ENCODE results near the gene CYP4F12.

The CYP4F12 gene

DNA sequence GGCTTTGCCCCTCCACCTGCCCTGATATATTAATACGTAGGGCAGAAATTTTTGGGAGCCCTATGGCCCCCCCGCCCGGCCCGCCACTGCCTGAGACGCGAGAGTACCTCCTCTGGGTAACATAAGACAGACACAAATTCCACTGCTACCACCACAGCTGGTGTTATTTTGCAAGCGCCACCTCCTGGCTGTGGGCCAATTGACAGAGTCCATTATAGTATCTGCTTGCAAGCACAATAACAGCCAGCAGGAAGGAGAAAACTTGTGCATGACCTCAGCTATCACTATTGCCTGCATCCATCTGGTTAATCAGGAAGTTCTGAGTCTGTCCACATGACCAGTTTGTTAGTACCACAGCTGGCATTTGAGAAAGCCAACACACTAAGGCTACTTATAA lies 29.6 kb downstream of the CYP4F12 start:
- DNase-seq, result peak in 7 of 56 donors; percentile 1 to 28 (median 5)

DNA sequence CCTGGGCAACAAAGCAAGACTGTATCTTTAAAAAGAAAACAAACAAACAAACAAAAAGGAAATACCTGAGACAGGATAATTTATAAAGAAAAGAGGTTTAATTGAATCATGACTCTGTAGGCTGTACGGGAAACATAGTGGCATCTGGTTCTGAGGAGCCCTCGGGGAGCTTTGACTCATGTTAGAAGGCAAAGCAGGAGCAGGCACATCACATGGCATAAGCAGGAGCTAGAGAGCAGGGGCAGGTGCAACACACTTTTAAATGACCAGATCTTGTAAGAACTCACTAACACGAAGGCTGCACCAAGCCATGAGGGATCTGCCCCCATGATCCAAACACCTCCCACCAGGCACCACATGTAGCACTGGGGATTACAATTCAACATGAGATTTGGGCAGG lies 41.8 kb downstream of the CYP4F12 start:
- no peak for DNase-seq

DNA sequence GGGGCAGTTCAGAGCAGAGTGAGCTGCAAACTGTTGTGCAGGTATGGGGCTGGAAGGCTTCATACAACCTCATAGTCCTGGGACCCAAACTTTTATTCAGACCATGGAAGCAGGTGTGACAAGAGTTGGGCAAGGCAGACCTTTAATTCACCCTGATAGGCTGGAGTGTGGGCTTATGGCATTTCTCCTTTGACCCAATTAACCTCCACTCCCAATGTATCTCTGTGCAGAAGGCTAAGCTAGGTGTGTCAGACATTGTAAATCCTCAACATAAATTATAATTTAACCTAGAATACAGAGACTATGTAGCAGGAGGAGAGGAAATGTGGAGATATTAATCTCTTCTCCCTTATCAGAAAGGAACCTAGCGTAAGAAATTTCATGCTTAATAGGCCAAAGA lies 42.8 kb downstream of the CYP4F12 start:
- DNase-seq, result no peak

DNA sequence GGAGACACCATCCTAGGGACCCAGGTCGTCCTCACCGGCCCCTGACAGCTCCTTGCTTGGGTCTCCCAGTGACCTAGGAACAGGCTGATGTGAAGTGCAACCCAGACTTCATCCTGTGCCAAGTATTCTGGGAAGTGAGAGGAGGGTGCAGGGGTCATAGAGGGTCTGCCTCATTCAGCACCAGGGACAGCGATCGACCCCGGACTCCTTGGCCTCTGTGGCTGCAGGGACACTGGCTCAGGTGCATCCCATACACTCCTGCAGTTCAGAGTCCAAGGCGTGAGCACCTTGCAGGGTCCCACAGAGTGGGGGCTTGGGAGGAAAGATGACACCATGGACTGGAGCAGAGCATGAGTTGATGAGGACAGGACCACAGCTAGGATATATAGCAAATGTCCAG lies 44.9 kb downstream of the CYP4F12 start:
- no peak for DNase-seq

DNA sequence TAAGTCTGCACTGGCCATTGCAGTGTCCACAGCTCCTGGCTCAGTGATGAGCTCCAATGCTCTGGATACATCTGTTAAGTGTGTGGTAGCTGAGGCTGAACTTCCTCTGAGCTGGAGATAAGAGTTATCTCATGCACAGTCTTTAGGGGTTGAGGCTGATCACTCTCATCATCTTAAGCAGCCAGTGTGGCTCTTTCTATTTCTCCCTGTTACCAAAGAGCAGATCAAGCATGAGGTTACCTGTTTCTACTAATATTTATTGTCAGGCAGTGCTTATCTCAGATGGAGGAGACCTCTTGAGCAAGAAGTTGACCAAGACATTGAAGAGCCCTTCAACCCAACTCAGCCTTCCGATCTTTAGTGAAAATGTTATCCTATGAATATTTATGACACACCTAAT lies 48.4 kb downstream of the CYP4F12 start:
- no peak for DNase-seq

DNA sequence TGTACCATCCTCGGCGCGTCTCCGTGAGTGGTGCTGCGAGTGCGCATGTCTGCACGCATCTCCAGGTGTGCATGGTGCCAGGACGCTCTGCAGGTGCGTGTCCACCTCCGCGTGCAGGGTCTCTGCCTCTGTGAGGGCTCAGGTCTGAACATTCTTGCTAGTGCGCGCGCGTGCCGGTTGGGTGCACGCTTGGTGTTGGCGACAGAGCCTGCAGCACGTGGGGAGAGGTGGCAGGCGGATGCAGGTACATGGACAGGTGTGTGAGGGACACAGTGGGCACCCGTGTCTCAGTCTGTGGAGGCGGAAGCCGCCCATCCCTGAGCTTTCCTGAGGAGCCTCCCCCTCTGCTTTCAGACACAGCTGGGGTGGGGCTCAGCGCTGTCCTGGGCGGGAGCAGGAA lies 50.1 kb downstream of the CYP4F12 start:
- no peak for DNase-seq

DNA sequence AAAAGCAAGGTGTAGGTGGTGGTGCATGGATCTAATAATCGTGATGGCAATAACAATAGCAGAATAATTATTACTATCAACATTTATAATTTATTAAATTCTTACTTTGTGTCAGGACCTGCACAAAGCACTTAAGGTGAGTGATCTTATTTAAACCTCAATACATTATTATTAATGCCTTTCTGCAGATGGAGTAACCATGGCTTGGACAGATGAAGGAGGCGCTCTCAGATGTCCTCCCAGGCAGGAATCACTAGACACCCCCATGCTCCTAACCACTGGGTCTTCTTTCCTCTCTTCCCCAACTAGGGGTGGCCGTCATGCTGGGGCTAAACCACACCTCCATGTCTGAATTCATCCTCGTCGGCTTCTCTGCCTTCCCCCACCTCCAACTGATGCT lies 54.8 kb downstream of the CYP4F12 start, which contains the start of gene OR10H2:
TSS of gene OR10H2 (plus strand) at position 301 of the 400 bp plus-strand sequence. CDS start at position 321, 20 bp downstream.
- DNase-seq, result no peak

DNA sequence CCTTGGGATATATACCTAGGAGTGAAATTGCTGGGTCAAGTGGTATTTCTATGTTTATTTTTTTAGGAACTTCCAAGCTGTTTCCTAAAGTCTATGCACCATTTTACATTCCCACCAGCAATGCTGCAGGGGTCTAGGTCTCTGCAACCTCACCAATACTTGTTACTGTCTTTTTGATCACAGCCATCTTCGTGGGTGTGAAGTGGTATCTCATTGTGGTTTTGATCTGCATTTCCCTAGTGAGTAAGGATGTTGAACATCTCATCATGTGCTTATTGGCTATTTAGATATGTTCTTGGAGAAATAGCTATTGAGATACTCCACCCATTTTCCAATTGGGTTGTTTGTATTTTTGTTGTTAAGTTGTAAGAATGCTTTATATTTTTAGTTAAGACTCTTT lies 57.7 kb downstream of the CYP4F12 start:
- no peak for DNase-seq

DNA sequence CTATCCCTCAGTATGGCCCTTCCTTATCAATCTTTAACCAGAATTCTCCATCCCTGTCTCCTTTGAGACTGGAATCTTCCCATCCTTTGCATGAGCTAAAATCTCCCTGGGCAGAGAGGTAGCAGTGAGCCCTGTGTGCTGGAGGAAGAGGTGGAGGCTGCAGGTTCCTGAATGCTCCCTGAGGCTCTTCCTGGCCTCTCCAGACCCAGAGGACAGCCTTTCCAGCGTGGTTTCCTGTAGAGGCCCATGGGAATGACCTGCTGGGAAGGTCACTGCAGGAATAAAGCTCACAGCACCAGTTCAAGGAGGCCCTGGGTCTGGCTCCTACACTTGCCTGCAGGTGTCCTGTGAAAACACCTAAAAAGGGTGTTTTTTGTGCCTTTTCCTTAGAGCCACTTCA lies 59.5 kb downstream of the CYP4F12 start:
- no peak for DNase-seq

DNA sequence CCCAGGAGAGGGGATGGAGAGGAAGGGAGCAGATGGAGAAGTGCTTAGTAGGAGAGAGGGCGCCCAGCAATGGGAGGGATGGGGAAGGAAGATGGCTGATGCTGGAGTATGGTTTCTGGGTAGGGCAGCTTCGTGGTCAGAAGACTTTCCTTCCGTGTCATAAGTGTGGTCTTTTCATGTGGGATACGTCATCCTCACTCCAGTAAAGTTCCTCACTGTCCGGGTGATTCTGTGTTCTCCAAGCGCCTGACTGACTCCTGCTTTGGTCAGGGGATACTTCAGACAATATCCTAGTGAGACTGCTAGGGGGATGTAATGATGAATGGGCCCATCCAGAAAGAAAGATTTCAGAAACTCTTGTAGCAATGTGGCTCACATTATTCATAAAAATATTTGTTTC lies 61.0 kb downstream of the CYP4F12 start:
- DNase-seq, result no peak

DNA sequence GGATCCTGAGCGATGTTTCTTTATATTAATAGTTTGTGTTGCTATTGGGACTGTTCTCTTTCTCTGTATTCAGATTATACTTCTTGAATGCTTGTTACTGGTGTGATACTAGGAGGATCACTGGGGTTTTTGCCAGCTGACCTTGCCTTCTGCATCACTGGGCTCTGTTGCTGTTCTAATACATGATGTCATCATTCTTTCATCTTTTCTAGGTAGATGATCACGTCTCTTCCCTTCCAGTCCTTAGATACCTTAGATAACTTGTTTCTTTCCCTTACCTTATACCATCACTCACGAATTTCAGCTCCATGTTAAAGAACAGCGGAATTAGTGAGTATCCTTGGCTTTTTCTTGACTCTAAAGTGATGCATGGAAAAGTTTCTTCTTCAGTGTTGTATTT lies 64.8 kb downstream of the CYP4F12 start, which contains the start of gene OR10H3:
TSS of gene OR10H3 (plus strand) at position 264 of the 400 bp plus-strand sequence. CDS start 3,408 bp downstream, outside the sequence.
- no peak for DNase-seq

DNA sequence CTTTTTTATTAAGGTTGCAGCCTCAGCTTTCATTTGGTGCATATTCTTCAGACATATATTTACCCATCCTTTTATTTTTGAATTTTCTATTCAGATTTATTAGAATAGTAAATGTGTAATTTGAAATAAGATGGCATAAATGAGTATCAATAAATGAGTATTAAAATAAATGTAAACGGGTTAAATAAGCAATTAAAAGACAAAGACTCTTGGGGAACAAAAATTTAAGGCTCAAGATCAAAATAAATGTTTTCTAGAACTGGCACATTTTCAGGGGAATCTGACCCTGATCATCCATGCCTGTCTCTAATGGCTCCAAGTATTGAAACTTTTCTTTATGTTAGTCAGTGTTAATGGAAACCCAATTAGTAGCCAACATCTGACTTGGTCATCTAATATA lies 67.9 kb downstream of the CYP4F12 start:
- DNase-seq, result no peak

Data from nucleus accumbens (tissue), 56 donors.